Amniotic stem cell (primary cell): Measurements from ENCODE around the gene RBM10.

Experiments used
- DNase-seq: peaks from one replicate; lab custom pipeline; 2025; lab: John Stamatoyannopoulos, UW

Gene RBM10

GRCh38 chrX:47235691-47236103 lies 90.7 kb downstream of the RBM10 start:
- DNase-seq, result no peak
